ENCODE results near the gene NTPCR.

The NTPCR gene

GRCh38 chr1:232927830-232928505, 22.4 kb upstream of the NTPCR start:
- no peak for DNase-seq

- DNase-seq = no peak
Observed at GRCh38 chr1:232932486-232933425, 17.7 kb upstream of the NTPCR start.

GRCh38 chr1:232936941-232937340, 13.5 kb upstream of the NTPCR start:
- DNase-seq = no peak

GRCh38 chr1:232937741-232938375, 12.6 kb upstream of the NTPCR start:
- DNase-seq = no peak

GRCh38 chr1:232938926-232939325, 11.5 kb upstream of the NTPCR start:
- no peak for DNase-seq

GRCh38 chr1:232939748-232940147, 10.7 kb upstream of the NTPCR start:
- no peak for DNase-seq

GRCh38 chr1:232940262-232940661, 10.1 kb upstream of the NTPCR start:
- no peak for DNase-seq

GRCh38 chr1:232942413-232943294, 7.8 kb upstream of the NTPCR start:
- no peak for DNase-seq

- no peak for DNase-seq
Observed at GRCh38 chr1:232943679-232944252, 6.6 kb upstream of the NTPCR start.

GRCh38 chr1:232944347-232944746, 6.1 kb upstream of the NTPCR start:
- DNase-seq = no peak

- no peak for DNase-seq
Observed at GRCh38 chr1:232949636-232950196, 695 bp upstream of the NTPCR start.

- DNase-seq = no peak
Observed at GRCh38 chr1:232951180-232951579, 769 bp downstream of the NTPCR start.

- no peak for DNase-seq
Observed at GRCh38 chr1:232951605-232952004, 1.2 kb downstream of the NTPCR start.

GRCh38 chr1:232952514-232953499, 2.4 kb downstream of the NTPCR start:
- peak; percentile 43 for DNase-seq

- DNase-seq = no peak
Observed at GRCh38 chr1:232954594-232955365, 4.4 kb downstream of the NTPCR start.

- no peak for DNase-seq
Observed at GRCh38 chr1:232956081-232956480, 5.7 kb downstream of the NTPCR start.

- DNase-seq = no peak
Observed at GRCh38 chr1:232958067-232958466, 7.7 kb downstream of the NTPCR start.

- no peak for DNase-seq
Observed at GRCh38 chr1:232962761-232963745, 12.6 kb downstream of the NTPCR start.

- no peak for DNase-seq
Observed at GRCh38 chr1:232964601-232965000, 14.2 kb downstream of the NTPCR start.
